ENCODE measurements around the gene HOXA7.

Gene HOXA7

GRCh38 chr7:27104341-27105058 lies 52.0 kb downstream of the HOXA7 start:
- DNase-seq: no peak
